ENCODE results near the gene INHA. TPM values are rescaled to one million over a fixed set of nuclear protein-coding genes. Genes with fewer than 3 reads are reported as not detected.

The INHA gene
- total and polyA plus RNA-seq, 4 donors = 0.03 to 0.15 (median 0.11) TPM

DNA sequence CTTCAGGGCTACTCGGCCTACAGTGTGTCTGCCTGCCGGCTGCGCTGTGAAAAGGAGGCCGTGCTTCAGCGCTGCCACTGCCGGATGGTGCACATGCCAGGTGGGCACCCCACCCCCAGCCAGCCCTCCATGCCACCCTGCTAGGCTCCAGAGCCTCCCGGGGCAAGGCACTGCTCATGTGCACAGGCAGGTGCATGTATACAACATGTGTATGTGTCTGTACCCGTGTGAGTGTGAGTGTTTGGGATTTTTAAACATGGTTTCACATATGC is 39.8 kb upstream of the INHA start:
- H3K9me3 ChIP-seq (ENCODE audit: control insufficient read depth in 4 of 4, low read length in 3 of 4) = no peaks in the 10 kb centered on the region
- H3K36me3 ChIP-seq (ENCODE audit: control insufficient read depth in 4 of 4, insufficient read depth in 3 of 4, low read depth in 1 of 4, low read length in 3 of 4) = no peaks in the 10 kb centered on the region
- no peak overlapping the region for H3K27ac ChIP-seq (ENCODE audit: low read depth in 1 of 2, low read length in 2 of 2)
- no peak overlapping the region for H3K4me3 ChIP-seq (ENCODE audit: low read depth in 1 of 3, low read length in 3 of 3)
- H3K4me1 ChIP-seq (ENCODE audit: control insufficient read depth in 4 of 4, insufficient read depth in 4 of 4, low read length in 3 of 4) = no peaks in the 10 kb centered on the region
- H3K27me3 ChIP-seq (ENCODE audit: control insufficient read depth in 4 of 4, insufficient read depth in 4 of 4, low read length in 3 of 4) = peaks cover 0 to 5% (median 4%) of the 10 kb centered on the region in 4 donors
- no peak for DNase-seq (ENCODE audit: low spot score)
- H3K9ac ChIP-seq (ENCODE audit: low read depth in 1 of 2, low read length in 2 of 2) = no peak overlapping the region
- TF ChIP-seq YY1 (IDR thresholded peaks at IDR 0.05) (no peak), RAD21 (IDR thresholded peaks at IDR 0.05) (no peak), NR2F2 (IDR thresholded peaks at IDR 0.05) (no peak), HNF4A (conservative IDR thresholded peaks at IDR 0.05) (no peak), FOXA2 (IDR thresholded peaks at IDR 0.05) (no peak), GABPA (IDR thresholded peaks at IDR 0.05 in 1 of 2, conservative IDR thresholded peaks at IDR 0.05 in 1 of 2) (no peak), HNF4G (IDR thresholded peaks at IDR 0.05) (no peak), RXRA (IDR thresholded peaks at IDR 0.05) (no peak), FOXA1 (IDR thresholded peaks at IDR 0.05) (no peak), EGR1 (IDR thresholded peaks at IDR 0.05; ENCODE audit: low read depth in 2 of 2) (no peak), SP1 (IDR thresholded peaks at IDR 0.05) (no peak), JUND (IDR thresholded peaks at IDR 0.05) (no peak)
- TF ChIP-seq, protein P1, sequence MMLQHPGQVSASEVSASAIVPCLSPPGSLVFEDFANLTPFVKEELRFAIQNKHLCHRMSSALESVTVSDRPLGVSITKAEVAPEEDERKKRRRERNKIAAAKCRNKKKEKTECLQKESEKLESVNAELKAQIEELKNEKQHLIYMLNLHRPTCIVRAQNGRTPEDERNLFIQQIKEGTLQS (IDR thresholded peaks at IDR 0.05) = no peak
- TF ChIP-seq, protein P2, sequence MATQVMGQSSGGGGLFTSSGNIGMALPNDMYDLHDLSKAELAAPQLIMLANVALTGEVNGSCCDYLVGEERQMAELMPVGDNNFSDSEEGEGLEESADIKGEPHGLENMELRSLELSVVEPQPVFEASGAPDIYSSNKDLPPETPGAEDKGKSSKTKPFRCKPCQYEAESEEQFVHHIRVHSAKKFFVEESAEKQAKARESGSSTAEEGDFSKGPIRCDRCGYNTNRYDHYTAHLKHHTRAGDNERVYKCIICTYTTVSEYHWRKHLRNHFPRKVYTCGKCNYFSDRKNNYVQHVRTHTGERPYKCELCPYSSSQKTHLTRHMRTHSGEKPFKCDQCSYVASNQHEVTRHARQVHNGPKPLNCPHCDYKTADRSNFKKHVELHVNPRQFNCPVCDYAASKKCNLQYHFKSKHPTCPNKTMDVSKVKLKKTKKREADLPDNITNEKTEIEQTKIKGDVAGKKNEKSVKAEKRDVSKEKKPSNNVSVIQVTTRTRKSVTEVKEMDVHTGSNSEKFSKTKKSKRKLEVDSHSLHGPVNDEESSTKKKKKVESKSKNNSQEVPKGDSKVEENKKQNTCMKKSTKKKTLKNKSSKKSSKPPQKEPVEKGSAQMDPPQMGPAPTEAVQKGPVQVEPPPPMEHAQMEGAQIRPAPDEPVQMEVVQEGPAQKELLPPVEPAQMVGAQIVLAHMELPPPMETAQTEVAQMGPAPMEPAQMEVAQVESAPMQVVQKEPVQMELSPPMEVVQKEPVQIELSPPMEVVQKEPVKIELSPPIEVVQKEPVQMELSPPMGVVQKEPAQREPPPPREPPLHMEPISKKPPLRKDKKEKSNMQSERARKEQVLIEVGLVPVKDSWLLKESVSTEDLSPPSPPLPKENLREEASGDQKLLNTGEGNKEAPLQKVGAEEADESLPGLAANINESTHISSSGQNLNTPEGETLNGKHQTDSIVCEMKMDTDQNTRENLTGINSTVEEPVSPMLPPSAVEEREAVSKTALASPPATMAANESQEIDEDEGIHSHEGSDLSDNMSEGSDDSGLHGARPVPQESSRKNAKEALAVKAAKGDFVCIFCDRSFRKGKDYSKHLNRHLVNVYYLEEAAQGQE (IDR thresholded peaks at IDR 0.05) = no peak
- TF ChIP-seq, protein P3, sequence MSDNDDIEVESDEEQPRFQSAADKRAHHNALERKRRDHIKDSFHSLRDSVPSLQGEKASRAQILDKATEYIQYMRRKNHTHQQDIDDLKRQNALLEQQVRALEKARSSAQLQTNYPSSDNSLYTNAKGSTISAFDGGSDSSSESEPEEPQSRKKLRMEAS (IDR thresholded peaks at IDR 0.05) = no peak
- TF ChIP-seq, protein P4, sequence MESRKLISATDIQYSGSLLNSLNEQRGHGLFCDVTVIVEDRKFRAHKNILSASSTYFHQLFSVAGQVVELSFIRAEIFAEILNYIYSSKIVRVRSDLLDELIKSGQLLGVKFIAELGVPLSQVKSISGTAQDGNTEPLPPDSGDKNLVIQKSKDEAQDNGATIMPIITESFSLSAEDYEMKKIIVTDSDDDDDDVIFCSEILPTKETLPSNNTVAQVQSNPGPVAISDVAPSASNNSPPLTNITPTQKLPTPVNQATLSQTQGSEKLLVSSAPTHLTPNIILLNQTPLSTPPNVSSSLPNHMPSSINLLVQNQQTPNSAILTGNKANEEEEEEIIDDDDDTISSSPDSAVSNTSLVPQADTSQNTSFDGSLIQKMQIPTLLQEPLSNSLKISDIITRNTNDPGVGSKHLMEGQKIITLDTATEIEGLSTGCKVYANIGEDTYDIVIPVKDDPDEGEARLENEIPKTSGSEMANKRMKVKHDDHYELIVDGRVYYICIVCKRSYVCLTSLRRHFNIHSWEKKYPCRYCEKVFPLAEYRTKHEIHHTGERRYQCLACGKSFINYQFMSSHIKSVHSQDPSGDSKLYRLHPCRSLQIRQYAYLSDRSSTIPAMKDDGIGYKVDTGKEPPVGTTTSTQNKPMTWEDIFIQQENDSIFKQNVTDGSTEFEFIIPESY (IDR thresholded peaks at IDR 0.05) = no peak
- TF ChIP-seq, protein P5, sequence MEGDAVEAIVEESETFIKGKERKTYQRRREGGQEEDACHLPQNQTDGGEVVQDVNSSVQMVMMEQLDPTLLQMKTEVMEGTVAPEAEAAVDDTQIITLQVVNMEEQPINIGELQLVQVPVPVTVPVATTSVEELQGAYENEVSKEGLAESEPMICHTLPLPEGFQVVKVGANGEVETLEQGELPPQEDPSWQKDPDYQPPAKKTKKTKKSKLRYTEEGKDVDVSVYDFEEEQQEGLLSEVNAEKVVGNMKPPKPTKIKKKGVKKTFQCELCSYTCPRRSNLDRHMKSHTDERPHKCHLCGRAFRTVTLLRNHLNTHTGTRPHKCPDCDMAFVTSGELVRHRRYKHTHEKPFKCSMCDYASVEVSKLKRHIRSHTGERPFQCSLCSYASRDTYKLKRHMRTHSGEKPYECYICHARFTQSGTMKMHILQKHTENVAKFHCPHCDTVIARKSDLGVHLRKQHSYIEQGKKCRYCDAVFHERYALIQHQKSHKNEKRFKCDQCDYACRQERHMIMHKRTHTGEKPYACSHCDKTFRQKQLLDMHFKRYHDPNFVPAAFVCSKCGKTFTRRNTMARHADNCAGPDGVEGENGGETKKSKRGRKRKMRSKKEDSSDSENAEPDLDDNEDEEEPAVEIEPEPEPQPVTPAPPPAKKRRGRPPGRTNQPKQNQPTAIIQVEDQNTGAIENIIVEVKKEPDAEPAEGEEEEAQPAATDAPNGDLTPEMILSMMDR (IDR thresholded peaks at IDR 0.05; ENCODE audit: low read depth, low read length, missing input control) = no peak
- WGBS = 80% methylated on average over 8 of the region's 8 CpGs
